ENCODE data around the gene CUL5. TPM values are rescaled to one million over a fixed set of nuclear protein-coding genes. Genes with fewer than 3 reads are reported as not detected.

The CUL5 gene
- total RNA-seq, 4 donors from 2014 or later = 20.4 to 41.6 (median 32.8) TPM

- TF ChIP-seq, protein P1, sequence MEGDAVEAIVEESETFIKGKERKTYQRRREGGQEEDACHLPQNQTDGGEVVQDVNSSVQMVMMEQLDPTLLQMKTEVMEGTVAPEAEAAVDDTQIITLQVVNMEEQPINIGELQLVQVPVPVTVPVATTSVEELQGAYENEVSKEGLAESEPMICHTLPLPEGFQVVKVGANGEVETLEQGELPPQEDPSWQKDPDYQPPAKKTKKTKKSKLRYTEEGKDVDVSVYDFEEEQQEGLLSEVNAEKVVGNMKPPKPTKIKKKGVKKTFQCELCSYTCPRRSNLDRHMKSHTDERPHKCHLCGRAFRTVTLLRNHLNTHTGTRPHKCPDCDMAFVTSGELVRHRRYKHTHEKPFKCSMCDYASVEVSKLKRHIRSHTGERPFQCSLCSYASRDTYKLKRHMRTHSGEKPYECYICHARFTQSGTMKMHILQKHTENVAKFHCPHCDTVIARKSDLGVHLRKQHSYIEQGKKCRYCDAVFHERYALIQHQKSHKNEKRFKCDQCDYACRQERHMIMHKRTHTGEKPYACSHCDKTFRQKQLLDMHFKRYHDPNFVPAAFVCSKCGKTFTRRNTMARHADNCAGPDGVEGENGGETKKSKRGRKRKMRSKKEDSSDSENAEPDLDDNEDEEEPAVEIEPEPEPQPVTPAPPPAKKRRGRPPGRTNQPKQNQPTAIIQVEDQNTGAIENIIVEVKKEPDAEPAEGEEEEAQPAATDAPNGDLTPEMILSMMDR (IDR thresholded peaks at IDR 0.05; ENCODE audit: low read depth) = no peak
Measured at GRCh38 chr11:108137212-108137611, 128.5 kb downstream of the CUL5 start.

- TF ChIP-seq, protein P1 (IDR thresholded peaks at IDR 0.05; ENCODE audit: low read depth) = no peak
Measured at GRCh38 chr11:108142304-108142703, 133.6 kb downstream of the CUL5 start.

GRCh38 chr11:108144615-108145014 is 135.9 kb downstream of the CUL5 start:
- TF ChIP-seq, protein P1 (IDR thresholded peaks at IDR 0.05; ENCODE audit: low read depth) = no peak

- TF ChIP-seq, protein P1 (IDR thresholded peaks at IDR 0.05; ENCODE audit: low read depth) = no peak
Measured at GRCh38 chr11:108147150-108147549, 138.5 kb downstream of the CUL5 start.

DNA sequence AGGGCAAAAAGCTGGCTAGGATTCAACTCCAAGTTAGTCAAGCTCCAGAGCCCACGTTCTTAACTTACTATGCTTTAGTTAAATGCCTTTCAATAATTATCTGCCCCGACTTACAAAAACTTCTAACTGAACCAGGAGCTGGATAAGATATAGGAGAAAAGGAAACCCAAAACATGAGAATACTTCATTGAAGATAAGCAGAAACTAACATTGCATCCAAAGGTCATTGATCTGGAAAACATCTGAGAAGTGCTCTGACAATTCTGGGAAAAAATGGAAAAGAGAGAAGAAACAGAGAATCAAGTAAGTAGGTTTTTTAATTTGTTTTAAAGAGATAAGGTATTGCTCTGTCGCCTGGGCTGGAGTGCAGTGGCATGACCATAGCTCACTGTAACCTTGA is 139.9 kb downstream of the CUL5 start:
- TF ChIP-seq, protein P1 (IDR thresholded peaks at IDR 0.05; ENCODE audit: low read depth) = no peak

GRCh38 chr11:108154591-108154990 is 145.9 kb downstream of the CUL5 start:
- TF ChIP-seq, protein P1 (IDR thresholded peaks at IDR 0.05; ENCODE audit: low read depth) = no peak

Small RNA genes within 50 kb of the gene (small RNA-seq; reads per million reads assigned to genes)
- 0.49 reads per million for gene RF00019

Other genes with a start within 250 kb of the CUL5 start
- gene SLC35F2, start 150.1 kb upstream of the CUL5 start, total RNA-seq = 1 to 10 TPM; 1.7 to 5.7 (median 3.7) TPM
- 1 to 10 TPM in 3 of 4 donors, not detected in 1; 3.1 to 4.8 (median 3.3) TPM for gene RAB39A, start 80.5 kb upstream of the CUL5 start, total RNA-seq
- 100 to 1,000 TPM; 199 to 330 (median 241) TPM for gene ACAT1, start 112.7 kb downstream of the CUL5 start, total RNA-seq
- gene NPAT, start 213.7 kb downstream of the CUL5 start, total RNA-seq = 10 to 100 TPM; 16.1 to 22.8 (median 20.6) TPM
- 100 to 1,000 TPM in 2 of 4 donors, 10 to 100 TPM in 2; 72.9 to 109 (median 102) TPM for gene ATM, start 214.2 kb downstream of the CUL5 start, total RNA-seq